ENCODE measurements around the gene SPA17. TPM values are rescaled to one million over a fixed set of nuclear protein-coding genes. Genes with fewer than 3 reads are reported as not detected.

Gene SPA17
- total and polyA plus RNA-seq, 2 of the 4 experiments (the other 2 are of a cell fraction) = 9.9 to 10.6 TPM

- Histone ChIP-seq H2AFZ (replicated peaks; ENCODE audit: low read length, poor library complexity) (peak overlapping the region; percentile 100), H2BK5ac (ENCODE audit: low read depth, low read length, poor library complexity, severe bottlenecking) (no peak overlapping the region), H2AK9ac (replicated peaks; ENCODE audit: low read depth, low read length, poor library complexity) (peak overlapping the region; percentile 74), H4K20me1 (ENCODE audit: insufficient read depth, low read length) (no peaks in the 10 kb centered on the region), H2BK120ac (ENCODE audit: low read depth, low read length) (peak overlapping the region; percentile 22; the same call in 1 of the 2 replicates), H3K36me3 (ENCODE audit: control insufficient read depth, insufficient read depth, low read length) (no peaks in the 10 kb centered on the region), H3K27ac (ENCODE audit: insufficient read depth, low read length) (peak overlapping the region; percentile 4; the same call in 1 of the 2 replicates), H3K9me3 (ENCODE audit: control insufficient read depth, insufficient read depth, low read length) (no peaks in the 10 kb centered on the region), H3K18ac (ENCODE audit: low read depth, low read length) (peak overlapping the region; percentile 1; the same call in 1 of the 2 replicates), H3K4me1 (ENCODE audit: control insufficient read depth, insufficient read depth, low read length) (peaks cover 10% of the 10 kb centered on the region), H3K56ac (ENCODE audit: extremely low read depth, insufficient read depth, low read length) (no peak overlapping the region), H2BK15ac (ENCODE audit: low read depth, low read length) (peak overlapping the region; percentile 61; the same call in 1 of the 3 replicates), H3K9me1 (ENCODE audit: insufficient read depth, low read length) (peaks cover 14% of the 10 kb centered on the region), H3K9ac (ENCODE audit: low read depth, low read length) (peak overlapping the region; percentile 12), H3K27me3 (ENCODE audit: control insufficient read depth, insufficient read depth, low read length) (no peaks in the 10 kb centered on the region; the same call in 1 of the 2 replicates), H3K14ac (replicated peaks; ENCODE audit: low read depth, low read length) (peak overlapping the region; percentile 87), H2AK5ac (ENCODE audit: low read depth, low read length) (peak overlapping the region; percentile 64), H4K5ac (ENCODE audit: low read depth, low read length) (peak overlapping the region; percentile 13; the same call in 1 of the 2 replicates), H3K23ac (ENCODE audit: low read depth, low read length) (peak overlapping the region; percentile 90), H3K79me1 (ENCODE audit: low read depth in 1 of 2, low read length in 2 of 2) (peaks cover 0 to under 1% of the 10 kb centered on the region in 2 experiments; a peak in 1 of 4 replicates), H2BK20ac (ENCODE audit: low read depth, low read length) (no peak overlapping the region), H4K8ac (ENCODE audit: low read depth in 2 of 2, low read length in 2 of 2) (peak overlapping the region; percentile 30 to 92; a peak in 3 of 4 replicates), H4K91ac (ENCODE audit: insufficient read depth, low read depth, low read length) (peak overlapping the region; percentile 52), H3K4me3 (ENCODE audit: insufficient read depth, low read depth, low read length) (peak overlapping the region; percentile 58), H3K4ac (ENCODE audit: low read depth, low read length) (peak overlapping the region; percentile 51), H3K4me2 (ENCODE audit: low read depth, low read length) (peak overlapping the region; percentile 85)
- intact Hi-C loops (cut with micrococcal nuclease) = loop anchor here (10.0 kb wide), 1 partner anchor 71 kb away; the partner anchor contains the start of genes SIAE and SPA17
- 22% methylated on average over 11 of the region's 41 CpGs; no CpG with 5 or more reads in 1 of the 2 experiments for WGBS, 2 experiments (ENCODE audit: extremely low coverage in 2 of 2, insufficient read length in 1 of 2)
- CTCF ChIA-PET = interaction anchor here (0.9 to 1.3 kb wide), 6 partner anchors 12 to 130 kb away, joined by 3 to 5 read pairs (median 3); no protein-coding TSS in a partner anchor
- TF ChIP-seq, protein P1, sequence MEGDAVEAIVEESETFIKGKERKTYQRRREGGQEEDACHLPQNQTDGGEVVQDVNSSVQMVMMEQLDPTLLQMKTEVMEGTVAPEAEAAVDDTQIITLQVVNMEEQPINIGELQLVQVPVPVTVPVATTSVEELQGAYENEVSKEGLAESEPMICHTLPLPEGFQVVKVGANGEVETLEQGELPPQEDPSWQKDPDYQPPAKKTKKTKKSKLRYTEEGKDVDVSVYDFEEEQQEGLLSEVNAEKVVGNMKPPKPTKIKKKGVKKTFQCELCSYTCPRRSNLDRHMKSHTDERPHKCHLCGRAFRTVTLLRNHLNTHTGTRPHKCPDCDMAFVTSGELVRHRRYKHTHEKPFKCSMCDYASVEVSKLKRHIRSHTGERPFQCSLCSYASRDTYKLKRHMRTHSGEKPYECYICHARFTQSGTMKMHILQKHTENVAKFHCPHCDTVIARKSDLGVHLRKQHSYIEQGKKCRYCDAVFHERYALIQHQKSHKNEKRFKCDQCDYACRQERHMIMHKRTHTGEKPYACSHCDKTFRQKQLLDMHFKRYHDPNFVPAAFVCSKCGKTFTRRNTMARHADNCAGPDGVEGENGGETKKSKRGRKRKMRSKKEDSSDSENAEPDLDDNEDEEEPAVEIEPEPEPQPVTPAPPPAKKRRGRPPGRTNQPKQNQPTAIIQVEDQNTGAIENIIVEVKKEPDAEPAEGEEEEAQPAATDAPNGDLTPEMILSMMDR (conservative IDR thresholded peaks at IDR 0.05; ENCODE audit: low read depth, low read length) = 0 out of 2 replicates have a peak, but pooled peaks have one; percentile 11
- no peak for TF ChIP-seq MAZ (IDR thresholded peaks at IDR 0.05; ENCODE audit: borderline replicate concordance, low read depth, low read length)
- ATAC-seq (ENCODE audit: low read depth) (no peak; the same call in 1 of the 2 replicates), DNase-seq (no peak)
- dilution Hi-C loops (cut with HindIII; ENCODE audit: low sequenced_read_pairs, unreplicated experiment) = no loop called here
- POLR2A ChIA-PET (ENCODE audit: unreplicated experiment) = no interaction called here
- in situ Hi-C loops (cut with MboI; ENCODE audit: low sequenced_read_pairs) = no loop called here
- no TSS peak for BruUV-seq (replicated peaks)
These were observed 72.3 kb downstream of the SPA17 start for GRCh38 chr11:124745835-124746620.
